Adrenal gland (tissue), 5 donors: Measurements from ENCODE around the gene RLN1.

Experiments
- POLR2A ChIP-seq, 2 donors: fragments of 450-650 bp; IDR thresholded peaks; one replicate each; pipeline ENCODE4 v1.6.1; 2017; ENCODE audit warnings: antibody characterized with exemption in 2 of 2, mild to moderate bottlenecking in 2 of 2, moderate library complexity in 1 of 2
- TF ChIP-seq, protein P1 (sequence below), 6 experiments: fragments of 450-650 bp in 4 of 6; fragments of 200-600 bp in 2 of 6; sonication (generic) in 1 of 6; IDR thresholded peaks; 1 replicate in 5 of 6; 2 replicates in 1 of 6; pipeline versions ENCODE4 v1.5.1 to v1.8.0; 2016 to 2021; ENCODE audit warnings: antibody characterized with exemption in 6 of 6, mild to moderate bottlenecking in 2 of 6, moderate library complexity in 1 of 6
- donor health status: DM: no; HTN: no; CAD: no.

DNA sequence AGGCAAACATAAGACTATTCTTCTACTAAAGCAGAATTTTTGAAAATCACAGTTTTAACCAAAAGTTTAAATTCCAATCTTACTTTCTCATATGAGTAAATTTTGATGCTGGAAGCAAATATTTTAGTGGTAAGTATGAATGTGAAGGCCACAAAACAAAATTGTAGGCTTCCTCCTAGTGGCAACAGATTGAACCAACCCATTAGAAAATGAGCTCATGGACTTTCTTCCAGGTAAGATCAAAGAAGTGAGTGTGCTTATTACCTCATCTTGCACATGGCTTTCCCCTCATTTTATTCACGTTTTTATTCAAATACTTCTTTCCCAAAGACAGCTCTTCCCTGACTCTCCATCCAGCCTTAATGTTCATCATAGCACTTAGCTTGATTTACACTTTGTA lies 18.6 kb downstream of the RLN1 start:
- TF ChIP-seq POLR2A (IDR thresholded peaks at IDR 0.05) = no peak
- TF ChIP-seq, protein P1, sequence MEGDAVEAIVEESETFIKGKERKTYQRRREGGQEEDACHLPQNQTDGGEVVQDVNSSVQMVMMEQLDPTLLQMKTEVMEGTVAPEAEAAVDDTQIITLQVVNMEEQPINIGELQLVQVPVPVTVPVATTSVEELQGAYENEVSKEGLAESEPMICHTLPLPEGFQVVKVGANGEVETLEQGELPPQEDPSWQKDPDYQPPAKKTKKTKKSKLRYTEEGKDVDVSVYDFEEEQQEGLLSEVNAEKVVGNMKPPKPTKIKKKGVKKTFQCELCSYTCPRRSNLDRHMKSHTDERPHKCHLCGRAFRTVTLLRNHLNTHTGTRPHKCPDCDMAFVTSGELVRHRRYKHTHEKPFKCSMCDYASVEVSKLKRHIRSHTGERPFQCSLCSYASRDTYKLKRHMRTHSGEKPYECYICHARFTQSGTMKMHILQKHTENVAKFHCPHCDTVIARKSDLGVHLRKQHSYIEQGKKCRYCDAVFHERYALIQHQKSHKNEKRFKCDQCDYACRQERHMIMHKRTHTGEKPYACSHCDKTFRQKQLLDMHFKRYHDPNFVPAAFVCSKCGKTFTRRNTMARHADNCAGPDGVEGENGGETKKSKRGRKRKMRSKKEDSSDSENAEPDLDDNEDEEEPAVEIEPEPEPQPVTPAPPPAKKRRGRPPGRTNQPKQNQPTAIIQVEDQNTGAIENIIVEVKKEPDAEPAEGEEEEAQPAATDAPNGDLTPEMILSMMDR (IDR thresholded peaks at IDR 0.05) = no peak
